NCI-H1105 (cell line): ENCODE measurements around the gene IRF9.
"Not testable (repeated sequence)": the region's sequence is repeated elsewhere in the genome, so short reads cannot be mapped to it uniquely, and the experiment has no call there.

ENCODE experiments used
- DNase-seq: peaks from one replicate; lab custom pipeline; 2025; lab: John Stamatoyannopoulos, UW

IRF9 gene

DNA sequence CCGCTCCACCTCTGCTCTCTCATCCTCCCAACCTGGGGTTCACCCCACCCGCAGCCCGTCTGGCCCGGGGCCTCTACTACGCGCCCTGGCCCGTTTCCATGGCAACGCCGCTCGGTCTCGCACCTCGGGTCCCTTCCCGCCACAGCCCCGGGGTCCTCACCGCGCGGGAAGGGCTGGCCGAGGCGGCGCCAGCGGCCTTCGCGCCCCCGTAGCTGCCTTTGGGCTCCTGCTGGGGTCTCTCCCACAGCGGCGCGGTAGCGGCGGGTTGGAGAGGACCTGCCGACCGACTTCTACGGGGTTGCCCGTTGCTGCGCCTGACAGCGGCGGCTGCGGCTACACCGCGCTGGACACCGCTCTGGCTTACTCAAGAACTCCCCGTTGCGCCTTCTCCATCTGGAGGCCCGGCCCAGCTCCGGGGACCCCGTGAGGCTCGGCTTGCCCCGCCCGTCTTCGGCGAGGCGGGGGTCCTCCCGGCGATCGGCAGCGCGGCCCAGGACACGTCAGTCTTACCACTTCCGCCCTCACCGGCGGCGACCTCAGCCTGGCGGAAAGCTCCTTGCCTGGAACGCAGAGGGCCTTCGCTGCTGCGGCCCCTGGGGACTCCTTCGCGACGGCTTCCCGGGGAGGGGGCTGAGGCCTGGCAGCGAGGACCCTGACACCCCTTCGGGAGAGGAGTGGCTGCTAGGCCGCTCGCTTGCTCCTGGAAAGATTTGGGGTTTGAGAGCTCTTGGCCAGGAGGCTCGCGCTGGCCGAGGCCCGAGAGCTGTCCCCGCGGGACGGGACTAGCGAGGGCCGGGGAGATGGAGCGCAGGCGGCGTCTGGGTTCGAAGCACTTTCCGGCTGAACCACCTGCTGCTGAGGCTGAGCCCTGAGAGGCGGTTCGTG is 34.4 kb downstream of the IRF9 start, which contains the start of gene TM9SF1:
TM9SF1 (minus strand) TSS at position 256 of the 885 bp plus-strand sequence. CDS start 422 bp downstream, outside the sequence.
- DNase-seq = peak; percentile 71

DNA sequence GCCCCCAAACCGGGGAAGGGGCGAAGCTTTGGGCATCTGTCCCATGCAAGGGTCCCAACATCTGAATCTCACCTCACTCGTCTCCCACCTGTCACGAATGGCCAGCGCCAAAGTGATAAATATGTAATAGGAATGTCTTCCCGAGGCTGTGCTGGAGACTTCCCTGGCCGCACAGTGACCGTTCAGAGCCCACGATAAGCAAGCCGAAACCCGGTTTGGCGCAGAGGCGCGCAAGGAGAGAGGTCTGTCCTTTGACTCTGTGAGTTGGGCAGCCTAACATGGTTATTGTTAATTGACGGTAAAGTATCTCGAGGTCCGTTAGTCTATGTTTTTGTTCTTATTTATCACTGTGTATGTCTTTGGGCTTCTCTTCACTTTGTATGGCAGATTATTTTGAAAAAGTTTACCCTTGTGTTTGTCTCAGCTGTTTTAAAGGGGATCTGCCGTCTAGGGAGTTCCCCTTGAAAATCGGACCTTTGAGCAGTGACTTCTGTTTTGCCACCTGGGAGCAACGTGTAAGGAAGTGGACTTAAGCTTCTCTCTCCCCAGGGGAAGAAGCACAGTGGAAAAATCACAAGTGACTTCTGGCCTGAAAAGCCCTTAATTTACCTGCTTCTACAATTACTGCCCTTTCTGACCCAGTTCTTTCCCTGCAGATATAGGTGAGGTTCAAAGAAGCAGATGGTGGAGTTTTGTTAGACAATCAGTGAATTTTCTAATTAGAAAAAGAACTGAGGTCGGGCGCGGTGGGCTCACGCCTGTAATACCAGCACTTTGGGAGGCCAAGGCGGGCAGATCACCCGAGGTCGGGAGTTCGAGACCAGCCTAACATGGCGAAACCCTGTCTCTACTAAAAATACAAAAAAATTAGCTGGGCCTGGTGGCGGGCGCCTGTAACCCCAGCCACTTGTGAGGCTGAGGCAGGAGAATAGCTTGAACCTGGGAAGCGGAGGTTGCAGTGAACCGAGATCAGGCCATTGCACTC is 35.3 kb downstream of the IRF9 start:
- no peak for DNase-seq

GRCh38 chr14:24197056-24197450 is 36.0 kb downstream of the IRF9 start:
- DNase-seq = no peak

GRCh38 chr14:24198814-24199524 is 37.9 kb downstream of the IRF9 start:
- DNase-seq = no peak

- DNase-seq = not testable (repeated sequence)
These were observed 41.5 kb downstream of the IRF9 start for GRCh38 chr14:24202538-24202937.

GRCh38 chr14:24203249-24203886 is 42.3 kb downstream of the IRF9 start:
- DNase-seq = not testable (repeated sequence)

- DNase-seq = no peak
These were observed 43.4 kb downstream of the IRF9 start for GRCh38 chr14:24204163-24205146.

DNA sequence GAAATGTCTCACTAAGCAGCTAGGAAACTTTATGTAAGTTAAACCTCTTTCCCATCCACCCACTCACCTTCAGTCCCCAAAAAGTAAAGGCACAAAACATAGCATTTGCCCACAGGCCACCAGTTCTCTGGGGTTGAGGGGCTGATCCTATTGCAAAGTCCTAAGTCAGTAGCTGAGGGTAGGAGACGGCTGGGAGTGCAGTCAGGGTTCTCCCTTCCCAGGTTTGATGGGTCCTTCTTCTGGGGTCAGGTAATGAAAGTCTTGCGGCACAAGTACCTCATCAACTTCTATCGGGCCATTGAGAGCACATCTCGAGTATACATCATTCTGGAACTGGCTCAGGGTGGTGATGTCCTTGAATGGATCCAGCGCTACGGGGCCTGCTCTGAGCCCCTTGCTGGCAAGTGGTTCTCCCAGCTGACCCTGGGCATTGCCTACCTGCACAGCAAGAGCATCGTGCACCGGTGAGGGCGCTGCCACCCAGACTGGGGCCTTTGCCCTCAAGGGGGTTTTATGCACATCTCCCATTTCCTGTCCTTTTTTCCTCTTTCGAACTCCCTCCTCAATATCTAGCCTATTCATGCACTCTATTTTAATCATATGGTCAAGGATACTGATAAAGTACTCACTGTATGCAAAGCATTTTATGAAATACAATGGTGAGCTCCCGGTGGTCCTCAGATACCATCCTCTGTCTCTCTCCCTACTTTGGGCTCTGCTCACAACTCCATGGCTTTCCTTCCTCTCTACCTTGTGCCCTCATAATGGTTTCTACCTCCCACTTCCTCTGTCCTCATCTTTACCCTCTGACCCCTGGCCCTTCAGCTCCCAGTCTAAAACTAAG is 45.4 kb downstream of the IRF9 start:
- DNase-seq = no peak

DNA sequence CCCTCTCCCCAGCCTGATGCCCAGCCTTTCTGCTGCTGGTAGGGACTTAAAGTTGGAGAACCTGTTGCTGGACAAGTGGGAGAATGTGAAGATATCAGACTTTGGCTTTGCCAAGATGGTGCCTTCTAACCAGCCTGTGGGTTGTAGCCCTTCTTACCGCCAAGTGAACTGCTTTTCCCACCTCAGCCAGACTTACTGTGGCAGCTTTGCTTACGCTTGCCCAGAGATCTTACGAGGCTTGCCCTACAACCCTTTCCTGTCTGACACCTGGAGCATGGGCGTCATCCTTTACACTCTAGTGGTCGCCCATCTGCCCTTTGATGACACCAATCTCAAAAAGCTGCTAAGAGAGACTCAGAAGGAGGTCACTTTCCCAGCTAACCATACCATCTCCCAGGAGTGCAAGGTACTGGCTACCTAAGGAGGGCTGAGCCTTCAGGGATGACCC is 46.1 kb downstream of the IRF9 start:
- no peak for DNase-seq

GRCh38 chr14:24207625-24208024 is 46.6 kb downstream of the IRF9 start:
- DNase-seq = no peak

DNA sequence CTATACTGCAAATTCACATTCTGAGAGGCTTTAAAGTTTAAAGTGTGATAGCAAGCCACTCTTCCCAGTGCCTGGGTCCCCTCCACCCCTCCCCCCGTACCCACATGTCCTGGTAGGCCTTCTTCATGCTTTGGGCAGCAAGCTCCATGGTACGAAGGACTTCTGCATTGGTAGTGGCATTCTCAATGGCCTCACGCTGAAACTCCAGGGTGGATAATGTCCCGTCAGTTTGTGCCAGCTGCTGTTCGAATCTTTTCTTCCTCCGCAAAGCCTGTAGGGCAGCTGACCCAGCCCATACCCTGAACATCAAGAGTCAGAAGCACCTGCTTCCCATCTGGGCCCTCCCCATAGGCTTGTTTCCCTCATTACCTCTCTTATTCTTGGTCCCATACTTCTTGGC is 50.2 kb downstream of the IRF9 start:
- no peak for DNase-seq

DNA sequence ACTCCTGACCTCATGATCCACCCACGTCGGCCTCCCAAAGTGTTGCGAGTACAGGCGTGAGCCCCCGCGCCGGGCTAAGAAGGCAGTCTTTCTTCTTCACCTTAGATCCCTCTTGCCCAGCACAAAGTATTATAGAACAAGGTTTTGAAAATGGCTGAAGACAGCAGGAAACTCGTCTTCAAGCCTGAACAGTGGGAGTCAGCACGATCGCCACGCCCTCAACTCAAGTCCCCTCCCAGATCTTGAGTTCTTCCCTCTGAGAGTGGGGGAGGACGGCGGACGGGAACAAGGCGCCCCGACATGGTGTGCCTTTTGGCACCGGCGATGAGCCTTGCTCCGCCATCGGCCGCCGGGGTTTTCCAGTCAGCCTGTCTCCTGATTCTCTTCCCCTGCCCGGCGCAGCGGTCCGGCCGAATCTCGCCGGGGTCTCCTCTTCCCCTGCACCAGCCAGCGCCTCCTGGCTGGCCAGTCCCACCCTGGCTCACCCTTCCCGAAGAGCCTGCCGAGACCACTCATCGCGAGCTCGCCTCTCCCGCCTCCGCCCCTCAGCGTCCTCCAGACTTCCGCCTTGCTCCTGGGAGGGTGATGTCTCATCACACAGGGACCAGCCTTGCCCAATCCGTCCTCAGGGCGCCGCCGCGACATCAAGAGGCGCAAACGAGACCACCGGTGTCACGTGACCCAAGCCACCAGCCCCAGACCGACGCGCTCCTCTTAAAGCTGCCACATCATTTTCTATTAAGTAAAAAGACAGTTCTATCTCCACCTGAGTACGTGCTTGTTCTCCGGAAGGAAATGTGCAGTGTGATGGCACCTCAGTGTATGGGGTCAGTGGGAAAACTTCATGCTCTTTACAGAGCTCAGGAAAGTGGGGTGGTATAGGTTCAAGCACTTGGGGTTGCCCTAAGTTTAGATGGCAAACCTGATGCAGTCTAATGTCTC is 52.1 kb downstream of the IRF9 start, which contains the start of gene CHMP4A:
CHMP4A (minus strand) TSS at position 565 of the 942 bp plus-strand sequence; CDS start at position 516, 49 bp downstream.
- DNase-seq = peak; percentile 98

GRCh38 chr14:24213866-24214662 is 53.0 kb downstream of the IRF9 start:
- no peak for DNase-seq

- peak; percentile 90 for DNase-seq
These were observed 54.7 kb downstream of the IRF9 start, which contains the start of gene MDP1 for GRCh38 chr14:24215495-24216344. MDP1 (minus strand) TSS chr14:24216066; CDS start chr14:24215955, 111 bp downstream.
